Measurements from ENCODE around the gene LCE2D. TPM values are rescaled to one million over a fixed set of nuclear protein-coding genes. Genes with fewer than 3 reads are reported as not detected.
"Not testable (repeated sequence)": the region's sequence is repeated elsewhere in the genome, so short reads cannot be mapped to it uniquely, and the experiment has no call there.

The LCE2D gene
- total RNA-seq, 1 experiment from 2014 or later, result not detected

DNA sequence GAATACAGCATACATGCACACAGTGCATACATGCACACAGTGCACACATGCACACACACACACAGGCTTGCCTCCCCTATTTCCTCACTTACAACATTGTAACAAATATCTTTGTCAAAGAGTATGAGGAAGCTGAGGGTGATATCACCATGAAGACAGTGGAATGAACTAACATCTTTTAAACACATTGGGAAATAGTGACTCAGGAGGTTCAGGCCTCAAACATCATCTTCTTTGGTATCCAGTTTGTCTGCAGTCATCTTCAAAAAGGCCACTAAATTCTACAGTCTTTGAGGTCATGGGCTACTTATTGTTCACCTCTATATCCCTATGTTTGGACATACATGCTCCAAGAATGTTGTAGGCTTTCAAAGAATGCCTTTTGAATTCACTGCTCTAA, 20.7 kb downstream of the LCE2D start:
- no peaks in the 10 kb centered on the region for H3K4me1 ChIP-seq (ENCODE audit: control insufficient read depth in 1 of 2, insufficient read depth in 2 of 2, low read length in 2 of 2)
- intact Hi-C loops (cut with micrococcal nuclease), result no loop called here
- no peak overlapping the region for H3K27ac ChIP-seq (ENCODE audit: low read depth, low read length)
- CTCF ChIA-PET, result no interaction called here
- no peaks in the 10 kb centered on the region for H3K9me3 ChIP-seq (ENCODE audit: control insufficient read depth in 1 of 2, insufficient read depth in 1 of 2, low read depth in 1 of 2, low read length in 2 of 2)
- H3K79me2 ChIP-seq (ENCODE audit: insufficient read depth, low read length), result no peaks in the 10 kb centered on the region
- TF ChIP-seq EGR1 (IDR thresholded peaks at IDR 0.05; ENCODE audit: low read depth), result no peak
- no peak for TF ChIP-seq EZH2phosphoT487 (IDR thresholded peaks at IDR 0.05; ENCODE audit: borderline replicate concordance)
- no peak overlapping the region for H3K4me2 ChIP-seq (ENCODE audit: low read length)
- no peak overlapping the region for H2AFZ ChIP-seq (ENCODE audit: low read depth, low read length, poor library complexity, severe bottlenecking)
- ATAC-seq (no peak), DNase-seq (ENCODE audit: low read depth, low spot score) (no peak)
- RAD21 ChIA-PET (ENCODE audit: low non-redundant PET in 1 of 2, low total read pairs in 2 of 2, uncharacterized antibody in 2 of 2, unreplicated experiment in 2 of 2), result no interaction called here
- H3K27me3 ChIP-seq (ENCODE audit: insufficient read depth, low read length), result peaks cover 47% of the 10 kb centered on the region
- BruUV-seq (replicated peaks), result no TSS peak
- no peak overlapping the region for H3K4me3 ChIP-seq (replicated peaks in 1 of 2; ENCODE audit: low read depth in 1 of 2, low read length in 2 of 2)
- H4K20me1 ChIP-seq (ENCODE audit: insufficient read depth), result no peaks in the 10 kb centered on the region
- POLR2A ChIA-PET, result no interaction called here
- H3K36me3 ChIP-seq (ENCODE audit: control insufficient read depth in 1 of 2, insufficient read depth in 2 of 2, low read length in 2 of 2), result no peaks in the 10 kb centered on the region
- H3K9ac ChIP-seq (ENCODE audit: low read length), result no peak overlapping the region
- no peaks in the 10 kb centered on the region for H3K9me2 ChIP-seq (ENCODE audit: insufficient read depth)

DNA sequence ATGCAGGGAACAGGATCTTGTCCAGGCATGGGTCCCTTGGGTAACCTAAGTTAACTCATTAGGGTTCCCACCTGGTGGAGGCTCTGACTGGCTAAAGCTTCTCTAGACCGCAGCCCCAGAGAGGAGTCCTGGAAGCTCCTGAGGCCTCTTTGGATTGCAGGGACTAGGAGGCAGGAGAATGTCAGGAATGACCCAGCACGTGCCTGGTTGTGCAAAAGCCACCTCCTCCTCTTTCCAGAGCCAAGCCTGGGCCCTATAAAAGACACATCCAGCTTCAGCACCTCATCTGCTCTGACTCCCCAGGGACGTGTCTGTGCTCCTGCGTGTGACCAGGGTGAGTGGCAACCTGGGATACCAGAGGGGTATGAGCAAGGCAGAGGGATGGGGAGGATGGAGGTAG, 22.6 kb downstream of the LCE2D start, which contains the start of gene LCE2B:
LCE2B (plus strand) TSS at position 301 of the 400 bp plus-strand sequence. CDS start 721 bp downstream, outside the sequence.
- H3K27ac ChIP-seq (ENCODE audit: low read depth, low read length); DNase-seq (ENCODE audit: low read depth, low spot score); ATAC-seq; RAD21 ChIA-PET (ENCODE audit: low non-redundant PET in 1 of 2, low total read pairs in 2 of 2, uncharacterized antibody in 2 of 2, unreplicated experiment in 2 of 2); H3K9me2 ChIP-seq (ENCODE audit: insufficient read depth); H3K79me2 ChIP-seq (ENCODE audit: insufficient read depth, low read length); H3K4me2 ChIP-seq (ENCODE audit: low read length); H3K9ac ChIP-seq (ENCODE audit: low read length); H3K36me3 ChIP-seq (ENCODE audit: control insufficient read depth in 1 of 2, insufficient read depth in 2 of 2, low read length in 2 of 2); H3K4me1 ChIP-seq (ENCODE audit: control insufficient read depth in 1 of 2, insufficient read depth in 2 of 2, low read length in 2 of 2); H3K9me3 ChIP-seq (ENCODE audit: control insufficient read depth in 1 of 2, insufficient read depth in 1 of 2, low read depth in 1 of 2, low read length in 2 of 2); intact Hi-C loops (cut with micrococcal nuclease); CTCF ChIA-PET; H2AFZ ChIP-seq (ENCODE audit: low read depth, low read length, poor library complexity, severe bottlenecking); POLR2A ChIA-PET; H4K20me1 ChIP-seq (ENCODE audit: insufficient read depth); H3K4me3 ChIP-seq (replicated peaks in 1 of 2; ENCODE audit: low read depth in 1 of 2, low read length in 2 of 2); BruUV-seq (replicated peaks): not testable (repeated sequence)
- peaks cover 34% of the 10 kb centered on the region for H3K27me3 ChIP-seq (ENCODE audit: insufficient read depth, low read length)

Data from HCT116 (cell line).